ENCODE data around the gene WASF3.

- no peak for TF ChIP-seq GATA3 (IDR thresholded peaks at IDR 0.05; ENCODE audit: low read depth, low read length)
- TF ChIP-seq GATA2 (IDR thresholded peaks at IDR 0.05; ENCODE audit: low read depth, low read length), result no peak
Observed at GRCh38 chr13:26678330-26678729, 120.8 kb downstream of the WASF3 start.
